HG03025 (cell line): Measurements from ENCODE around the gene ALX3.
A peak's percentile ranks its signal among the peaks of the same experiment; 100 is the strongest.
"Not testable (repeated sequence)": the region's sequence is repeated elsewhere in the genome, so short reads cannot be mapped to it uniquely, and the experiment has no call there.

Experiments used
- ATAC-seq: cut with Tn5 transposase; IDR thresholded peaks from one replicate; pipeline ENCODE4 v1.9.1; 2021; ENCODE audit warnings: mild to moderate bottlenecking, moderate library complexity; ENCODE audit not compliant: unreplicated experiment, low FRiP score

Gene ALX3

DNA sequence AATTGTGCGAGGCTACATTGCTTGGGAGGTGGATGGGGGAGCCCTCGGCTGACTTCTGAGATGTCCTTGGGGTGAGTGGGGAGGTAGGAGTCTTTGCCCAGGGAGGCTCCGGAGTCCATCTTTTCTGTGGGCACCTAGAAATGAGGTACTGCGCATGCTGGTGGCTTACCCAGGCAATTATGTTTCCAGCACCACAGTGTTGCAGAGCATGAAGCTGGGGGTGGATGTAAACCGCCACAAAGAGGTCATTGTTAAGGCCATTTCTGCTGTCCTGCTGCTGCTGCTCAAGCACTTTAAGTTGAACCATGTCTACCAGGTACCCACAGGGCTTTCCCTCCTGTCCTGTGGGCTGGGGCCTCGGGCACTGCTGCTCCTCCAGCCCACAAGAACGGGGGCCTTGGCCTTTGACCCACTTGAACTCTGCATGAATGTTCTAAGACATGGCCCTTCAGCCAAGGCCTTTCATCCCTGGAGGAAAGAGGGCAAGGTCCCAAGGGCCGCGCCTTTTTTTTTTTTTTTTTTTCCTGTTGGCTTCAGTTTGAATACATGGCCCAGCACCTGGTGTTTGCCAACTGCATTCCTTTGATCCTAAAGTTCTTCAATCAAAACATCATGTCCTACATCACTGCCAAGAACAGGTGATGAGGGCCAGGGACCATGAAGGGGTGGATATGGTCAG is 21.4 kb downstream of the ALX3 start:
- ATAC-seq, result no peak

DNA sequence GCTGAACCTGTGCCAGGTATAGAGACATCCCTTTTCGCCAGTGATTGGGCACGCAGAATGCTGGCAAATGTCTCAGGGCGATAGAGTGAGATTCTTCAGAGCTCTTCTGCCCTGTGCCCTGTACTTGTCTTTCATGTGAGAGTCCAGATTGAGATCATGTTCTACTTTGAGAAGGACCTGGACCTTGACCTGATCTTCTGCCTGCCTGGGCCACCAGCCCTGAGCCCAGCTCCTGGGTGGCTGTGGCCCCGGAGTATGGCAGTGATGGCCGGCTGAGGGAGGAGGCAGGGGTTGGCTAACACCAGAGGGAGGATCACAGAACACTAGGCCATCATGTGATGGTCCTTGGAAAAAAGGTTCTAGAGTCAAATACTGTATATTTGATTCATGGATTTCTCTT is 22.2 kb downstream of the ALX3 start:
- ATAC-seq, result no peak

DNA sequence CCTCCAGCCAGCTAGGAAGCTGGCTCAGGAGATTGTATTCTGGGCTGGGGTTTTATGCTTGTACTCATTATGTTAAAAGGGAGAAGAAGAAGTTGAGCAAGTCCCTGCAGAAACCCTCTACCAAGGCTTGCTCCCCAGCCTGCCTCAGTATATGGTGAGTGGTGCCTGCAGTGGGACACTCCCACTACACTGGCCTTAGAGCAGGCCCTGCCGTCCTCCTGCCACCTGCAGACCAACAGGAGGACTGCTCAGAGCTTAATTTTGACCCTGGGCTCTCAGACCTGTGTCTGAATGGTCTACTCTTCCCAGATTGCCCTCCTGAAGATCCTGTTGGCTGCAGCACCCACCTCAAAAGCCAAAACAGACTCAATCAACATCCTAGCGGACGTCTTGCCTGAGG is 23.0 kb downstream of the ALX3 start:
- no peak for ATAC-seq

DNA sequence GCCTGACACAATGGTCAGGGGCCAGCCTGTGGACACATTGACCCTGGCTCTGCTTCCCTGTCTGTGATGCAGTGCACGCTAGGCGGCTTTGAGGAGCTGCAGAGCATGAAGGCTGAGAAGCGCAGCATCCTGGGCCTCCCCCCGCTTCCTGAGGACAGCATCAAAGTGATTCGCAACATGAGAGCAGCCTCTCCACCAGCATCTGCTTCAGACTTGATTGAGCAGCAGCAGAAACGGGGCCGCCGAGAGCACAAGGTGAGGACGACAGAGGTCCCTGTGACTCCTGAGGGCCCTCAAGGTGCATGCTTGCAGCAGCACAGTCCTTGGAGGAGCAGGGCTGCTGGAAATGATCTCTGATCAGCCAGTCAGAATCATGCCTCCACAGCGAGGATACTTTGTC is 27.5 kb downstream of the ALX3 start:
- ATAC-seq, result no peak

DNA sequence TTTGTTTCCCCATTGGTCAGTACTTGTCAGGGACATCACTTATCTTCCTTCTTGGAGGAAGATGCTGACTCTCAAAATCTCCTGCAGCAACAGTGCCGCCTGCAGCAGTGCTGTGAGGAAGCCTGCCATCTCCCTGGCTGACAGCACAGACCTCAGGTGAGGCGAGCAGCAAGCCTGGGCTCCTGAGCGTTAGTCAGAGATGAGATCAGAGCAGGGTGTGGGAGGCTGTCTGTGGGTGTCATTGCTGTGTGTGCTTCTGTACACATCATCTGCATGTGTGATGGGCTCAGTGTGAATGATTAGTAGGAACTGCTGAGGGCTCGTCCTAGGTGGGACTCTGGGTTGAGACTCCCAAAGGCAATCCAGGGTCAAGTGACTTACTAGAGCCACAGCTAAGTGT is 29.9 kb downstream of the ALX3 start:
- no peak for ATAC-seq

DNA sequence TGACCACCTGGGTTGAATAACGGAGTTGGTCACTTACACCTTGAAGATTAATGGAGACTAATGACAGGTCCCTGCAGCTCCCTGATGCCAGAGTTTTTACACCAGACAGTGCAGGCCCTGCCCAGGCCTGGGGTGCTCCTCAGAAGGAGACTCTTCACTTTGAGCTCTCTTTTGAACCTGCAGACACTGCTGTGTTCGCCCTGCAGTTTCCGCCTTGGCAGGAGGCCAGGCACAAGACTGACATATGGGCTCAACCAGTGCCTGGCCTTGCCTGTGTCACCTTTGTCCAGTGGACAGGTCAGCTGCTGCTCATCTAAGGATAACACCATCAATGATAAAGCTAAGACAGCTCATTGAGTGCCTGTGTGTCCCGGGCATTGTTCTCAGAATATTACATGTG is 30.8 kb downstream of the ALX3 start:
- ATAC-seq, result no peak

DNA sequence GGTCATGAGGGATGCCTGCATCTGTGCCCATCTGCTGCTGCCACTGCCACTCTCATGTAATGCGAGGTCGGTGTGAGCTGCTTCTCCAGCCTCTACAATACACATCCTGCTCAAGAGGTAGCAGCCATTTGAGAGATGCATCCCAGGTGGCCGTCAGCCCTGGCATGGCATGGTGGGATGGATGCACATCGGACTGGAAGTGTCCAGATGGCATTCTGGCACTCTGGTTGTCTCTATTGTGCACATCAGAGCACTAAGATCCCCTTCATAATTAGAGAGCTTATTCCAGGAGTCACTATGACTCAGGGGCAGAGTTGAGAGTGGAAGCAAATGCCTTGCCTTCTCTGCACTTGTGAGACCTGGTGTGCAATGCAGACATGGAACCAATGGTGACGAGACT is 32.2 kb downstream of the ALX3 start:
- ATAC-seq, result no peak

DNA sequence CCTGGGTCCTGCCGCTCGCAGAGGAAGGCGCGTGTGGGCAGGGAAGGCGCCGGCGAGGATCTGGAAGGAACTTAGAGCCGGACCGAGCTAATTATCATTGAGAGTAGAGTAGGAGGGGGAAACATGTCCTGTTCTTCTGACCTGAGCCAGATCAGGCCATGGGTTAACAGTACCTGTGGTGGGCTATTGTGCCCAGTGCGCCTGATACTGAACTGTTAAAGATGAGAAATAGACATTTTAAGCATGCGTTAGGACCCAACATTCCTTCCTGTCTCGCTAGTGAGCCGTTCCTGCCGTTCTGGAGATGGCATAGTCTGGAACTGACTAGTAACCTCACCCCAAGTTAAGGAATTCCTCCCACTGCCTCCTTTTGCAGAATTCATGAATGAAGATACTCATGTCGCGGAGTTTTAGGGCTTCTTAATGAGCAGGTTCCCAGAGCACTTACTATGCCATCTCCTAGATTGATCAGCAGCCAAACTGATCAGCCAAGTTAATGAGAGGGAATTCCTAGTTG is 35.2 kb downstream of the ALX3 start:
- ATAC-seq, result no peak

DNA sequence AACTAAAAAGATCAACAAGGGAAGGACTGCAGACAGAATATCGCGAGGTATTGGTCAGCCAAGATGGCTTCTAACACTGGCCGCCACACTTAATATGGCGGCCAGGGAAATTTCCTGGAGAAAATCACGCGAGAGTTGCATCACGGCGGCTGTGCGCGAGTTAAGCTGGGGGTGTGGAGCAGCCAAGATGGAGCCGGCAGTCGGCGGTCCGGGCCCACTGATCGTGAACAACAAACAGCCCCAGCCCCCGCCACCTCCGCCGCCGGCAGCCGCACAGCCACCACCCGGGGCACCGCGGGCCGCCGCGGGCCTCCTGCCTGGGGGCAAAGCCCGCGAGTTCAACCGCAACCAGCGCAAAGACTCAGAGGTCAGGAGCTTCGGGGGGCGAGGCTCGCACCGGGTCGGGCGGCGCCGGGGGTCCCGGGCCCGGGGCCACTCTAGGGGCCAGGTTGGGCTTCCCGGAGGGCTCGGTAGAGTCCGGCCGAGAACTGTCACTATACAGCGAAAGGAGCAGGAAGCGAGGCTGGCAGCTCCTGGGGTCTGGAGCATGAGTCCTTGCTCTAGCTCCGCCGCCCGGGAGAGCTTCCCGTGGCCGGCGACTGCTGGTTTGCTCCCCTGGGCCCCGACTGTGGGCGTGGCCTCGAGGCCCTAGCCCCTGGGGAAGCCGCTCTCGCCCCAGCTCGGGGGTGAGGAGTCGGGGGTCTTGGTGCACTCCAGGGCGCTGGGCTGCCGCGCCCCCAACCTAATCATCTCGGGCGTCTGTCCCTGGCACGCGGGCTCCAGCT is 35.8 kb downstream of the ALX3 start, which contains the start of gene STRIP1:
STRIP1 (plus strand) TSS at position 174 of the 785 bp plus-strand sequence; CDS start at position 188, 14 bp downstream.
- peak; percentile 80 for ATAC-seq

DNA sequence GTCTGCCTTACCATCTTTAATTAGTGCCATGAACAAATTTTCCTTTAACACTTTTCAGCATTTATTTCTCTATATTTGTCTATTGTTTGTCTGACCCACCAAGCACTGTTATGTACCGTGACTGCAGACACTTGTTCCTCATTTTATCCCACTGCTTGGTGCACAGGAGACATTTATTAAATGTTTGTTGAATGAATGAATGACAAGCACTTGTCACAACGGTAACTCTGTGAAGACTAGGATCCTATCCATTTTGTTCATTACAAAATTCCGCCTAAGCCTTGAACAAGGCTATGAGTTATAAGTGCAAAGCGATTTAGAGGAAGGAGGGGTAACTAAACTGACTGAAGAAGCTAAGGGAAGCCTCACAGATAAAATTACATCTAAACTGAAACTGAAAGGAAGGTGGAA is 36.4 kb downstream of the ALX3 start:
- no peak for ATAC-seq

DNA sequence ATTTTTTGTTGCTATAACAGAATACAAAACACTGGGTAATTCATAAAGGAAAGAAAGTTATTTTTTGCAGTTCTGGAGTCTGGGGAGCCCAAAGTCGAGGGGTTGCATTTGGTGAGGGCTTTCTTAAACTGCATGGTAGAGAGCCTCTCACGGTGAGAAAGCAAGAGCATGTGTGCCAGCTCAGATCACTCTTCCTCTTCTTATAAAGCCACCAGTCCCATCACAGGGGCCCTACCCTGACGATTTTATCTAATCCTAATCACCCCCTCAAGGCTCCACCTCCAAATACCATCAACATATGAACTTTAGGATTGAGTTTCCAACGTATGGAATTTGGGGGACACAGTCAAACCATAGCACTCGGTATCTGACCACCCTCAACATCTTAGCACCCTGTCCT is 37.1 kb downstream of the ALX3 start:
- no peak for ATAC-seq

DNA sequence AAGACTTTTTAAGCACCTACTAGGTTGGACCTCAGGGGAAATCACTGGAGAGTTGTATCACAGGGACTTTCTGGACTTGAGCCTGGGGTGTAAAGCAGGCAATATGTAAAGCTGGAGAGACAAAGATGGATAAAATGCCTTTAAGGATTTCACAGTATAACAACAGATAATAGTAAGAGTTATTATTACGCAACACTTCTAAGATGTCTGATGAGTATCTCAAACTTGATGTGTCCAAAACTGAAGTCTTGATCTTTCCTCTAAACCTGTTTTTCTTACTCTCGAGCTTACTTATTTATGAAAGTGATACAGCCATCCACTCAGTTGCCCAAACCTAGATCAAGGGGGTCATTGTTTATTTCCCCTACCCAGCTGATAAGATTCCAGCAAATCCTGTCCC is 38.1 kb downstream of the ALX3 start:
- ATAC-seq, result no peak

DNA sequence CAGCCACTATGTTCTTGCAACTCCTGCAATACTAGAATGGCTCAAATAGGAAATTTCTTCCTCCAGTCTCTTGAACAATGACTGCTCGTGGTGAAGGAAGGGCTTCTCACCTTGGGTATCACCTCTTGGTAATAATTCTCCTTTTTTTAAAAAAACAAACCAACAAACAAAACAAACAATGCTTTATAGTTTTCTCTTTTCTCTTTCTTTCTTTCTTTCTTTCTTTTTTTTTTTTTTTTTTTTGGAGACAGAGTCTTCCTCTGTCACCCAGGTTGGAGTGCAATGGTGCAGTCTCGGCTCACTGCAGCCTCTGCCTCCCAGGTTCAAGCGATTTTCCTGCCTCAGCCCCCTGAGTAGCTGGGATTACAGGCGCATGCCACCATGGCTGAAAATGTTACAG is 39.8 kb downstream of the ALX3 start:
- ATAC-seq, result not testable (repeated sequence)

DNA sequence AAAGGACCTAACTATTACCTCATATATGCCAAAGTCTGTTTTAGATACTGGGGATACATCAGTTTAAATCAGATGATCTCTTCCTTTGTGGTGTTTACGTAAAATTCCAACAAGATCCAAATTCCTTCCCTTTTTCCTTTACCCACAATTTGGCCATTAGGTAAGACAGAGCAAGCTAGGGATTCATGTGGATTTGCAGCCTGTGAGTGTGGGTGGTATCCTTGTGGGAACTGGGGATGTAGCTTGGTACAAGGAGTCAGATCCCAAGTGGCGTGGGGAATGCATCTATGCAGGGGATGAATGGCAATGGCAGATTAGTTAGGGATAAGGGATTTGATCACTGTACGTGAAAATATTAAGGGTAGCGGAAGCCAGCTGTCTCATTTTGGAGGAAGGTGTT is 45.9 kb downstream of the ALX3 start:
- no peak for ATAC-seq

DNA sequence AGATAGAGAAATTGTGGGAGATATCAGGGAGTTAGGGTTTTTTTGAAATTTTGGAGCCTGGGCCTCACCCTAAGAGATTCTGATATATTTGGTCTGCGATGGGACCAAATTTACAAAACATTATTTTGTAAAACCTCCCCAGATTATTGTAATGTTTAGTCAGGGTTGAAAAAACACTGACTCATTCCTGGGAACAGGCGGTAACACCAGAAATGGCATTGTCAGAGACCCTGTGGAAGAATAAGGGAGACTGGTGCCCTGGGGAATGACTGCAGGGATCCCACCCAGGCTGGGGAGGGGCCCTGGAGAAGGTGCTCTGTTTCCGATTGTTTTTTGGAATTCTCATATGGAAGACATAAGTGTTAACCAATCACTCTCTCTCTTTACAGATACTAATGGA is 49.2 kb downstream of the ALX3 start:
- ATAC-seq, result no peak

DNA sequence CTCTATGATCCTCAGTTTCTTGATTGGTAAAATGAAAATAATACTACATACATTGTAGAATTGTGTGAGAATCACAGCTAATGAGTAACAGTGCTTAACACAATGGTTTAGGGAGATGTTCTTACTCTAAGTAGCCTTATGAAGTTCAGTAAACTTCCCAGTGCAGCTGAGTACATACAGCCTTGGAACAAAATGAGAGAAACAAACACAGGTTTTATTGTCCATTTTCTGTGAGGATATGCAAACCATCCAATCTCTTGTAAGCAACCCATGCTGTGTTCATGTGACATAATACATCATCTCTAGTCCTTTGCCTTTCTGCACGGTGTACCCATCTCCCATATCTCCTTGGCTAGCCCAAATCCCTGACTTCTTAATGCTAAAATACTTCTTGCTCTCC is 50.7 kb downstream of the ALX3 start:
- no peak for ATAC-seq

DNA sequence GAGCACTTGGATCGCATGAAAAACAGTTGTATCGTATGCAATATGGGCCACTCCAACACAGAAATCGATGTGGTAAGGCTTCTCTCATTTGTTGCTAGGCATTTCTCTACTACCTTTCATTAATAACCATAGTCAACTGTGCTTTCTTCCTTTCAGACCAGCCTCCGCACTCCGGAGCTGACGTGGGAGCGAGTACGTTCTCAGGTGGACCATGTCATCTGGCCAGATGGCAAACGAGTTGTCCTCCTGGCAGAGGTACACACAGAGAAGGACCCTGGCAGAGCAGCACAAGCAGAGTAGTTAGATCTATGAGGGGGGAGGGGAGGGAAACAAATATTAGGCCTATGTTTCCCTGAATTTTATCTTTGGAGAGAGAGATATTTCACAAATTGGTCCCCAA is 52.1 kb downstream of the ALX3 start:
- no peak for ATAC-seq

DNA sequence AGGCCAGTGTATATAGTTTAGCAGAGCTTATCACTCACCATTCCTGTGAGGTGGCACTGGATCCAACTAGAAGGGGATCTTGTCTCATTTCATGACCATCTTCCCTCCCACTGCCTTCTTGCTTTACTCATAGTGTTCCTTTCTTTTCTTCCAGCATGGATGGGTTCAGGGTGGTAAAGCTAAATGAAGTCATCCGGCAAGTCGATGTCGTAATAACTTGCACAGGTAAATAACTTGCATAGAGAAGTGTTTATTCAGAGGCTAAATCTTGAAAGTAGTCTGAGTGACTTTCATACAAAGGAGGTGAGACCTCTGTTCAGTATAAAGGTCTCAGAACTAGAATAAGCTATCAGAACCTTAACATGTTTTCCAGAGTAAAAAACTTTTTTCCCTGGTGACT is 52.7 kb downstream of the ALX3 start:
- no peak for ATAC-seq

DNA sequence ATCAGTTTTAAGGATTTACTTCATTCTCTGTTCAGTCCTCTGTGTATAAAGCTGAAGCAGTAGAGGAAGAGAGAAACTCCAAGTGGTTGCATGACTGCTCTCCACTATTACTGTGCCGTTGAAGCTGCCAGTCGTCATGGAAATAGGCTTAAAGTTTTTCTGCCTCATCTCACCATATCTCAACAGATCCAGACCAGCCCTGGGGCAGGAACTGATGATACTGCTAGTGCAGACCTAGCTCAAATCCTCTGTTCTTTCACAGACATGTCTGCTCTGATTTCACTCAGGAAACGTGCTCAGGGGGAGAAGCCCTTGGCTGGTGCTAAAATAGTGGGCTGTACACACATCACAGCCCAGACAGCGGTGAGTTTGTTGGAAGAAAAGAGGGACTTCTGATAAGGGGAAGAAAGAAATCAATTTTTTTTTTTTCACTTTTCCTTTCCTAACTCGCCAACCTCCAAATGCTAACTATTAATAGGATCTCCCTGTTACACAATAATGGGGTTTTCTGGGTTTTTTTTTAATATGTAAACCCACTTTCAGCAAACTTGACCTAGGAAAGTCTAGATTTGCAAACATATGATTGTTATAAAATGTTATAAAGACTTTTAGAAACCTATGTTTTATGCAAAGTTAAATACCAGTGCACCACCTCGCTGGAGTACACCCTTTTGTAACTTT is 58.2 kb downstream of the ALX3 start:
- peak; percentile 59 for ATAC-seq

DNA sequence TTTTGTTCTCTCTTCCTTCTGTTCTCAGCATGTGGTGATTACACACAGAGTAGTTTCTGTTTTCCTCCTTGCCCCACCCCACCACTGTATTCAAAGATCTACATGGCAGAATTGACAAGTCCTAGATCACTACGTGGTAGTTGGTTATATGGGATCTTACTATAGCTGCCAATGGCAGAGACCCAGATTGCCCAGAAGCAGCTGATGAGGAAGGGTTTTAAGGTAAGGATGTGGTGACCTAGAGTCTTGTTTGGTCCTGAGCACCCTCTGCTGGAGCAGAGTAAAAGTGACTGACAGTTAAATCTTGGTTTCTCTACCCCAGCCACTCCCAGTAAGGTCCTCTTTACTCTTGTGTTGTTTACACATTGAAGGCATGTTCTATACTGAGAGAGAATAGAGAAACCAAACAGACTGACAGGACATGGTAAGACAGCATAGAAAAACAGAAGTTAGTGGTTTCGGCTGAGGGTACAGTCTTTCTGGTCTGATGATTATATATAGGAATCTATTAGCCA is 58.9 kb downstream of the ALX3 start:
- ATAC-seq, result peak; percentile 97
